Stimulated activated CD4-positive, alpha-beta T cell treated with anti-CD3 and anti-CD28 coated beads, Interleukin-12 subunit alpha, Interleukin-12 subunit beta, amount 100 ng/mL, for 4 hours (primary cell): ENCODE measurements around the gene DBR1.
"Not testable (repeated sequence)": the region's sequence is repeated elsewhere in the genome, so short reads cannot be mapped to it uniquely, and the experiment has no call there.

Source experiments
- DNase-seq: peaks from one replicate; pipeline ENCODE4 v3.0.0-alpha.2; 2020

DBR1 gene

GRCh38 chr3:138186221-138186620, 11.5 kb upstream of the DBR1 start:
- DNase-seq, result no peak

DNA sequence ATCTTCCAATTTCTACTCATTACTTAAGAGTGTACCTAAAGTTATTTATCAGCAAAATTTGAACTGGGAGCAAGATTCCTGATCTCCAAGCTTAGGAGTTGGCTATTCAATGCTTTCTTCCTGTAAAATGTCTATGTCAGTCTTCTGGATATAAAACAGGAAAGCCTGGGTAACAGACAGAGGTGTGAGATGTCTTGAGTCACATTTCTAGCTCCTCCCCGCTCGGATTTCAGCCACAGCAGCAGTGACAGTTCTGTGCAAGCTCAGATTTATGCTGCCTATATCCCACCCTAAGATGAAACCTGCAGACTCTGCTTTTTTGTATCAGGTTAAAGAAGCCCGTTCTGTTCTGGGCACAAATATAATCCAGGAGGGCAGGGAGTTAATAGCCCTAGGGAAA, 10.3 kb upstream of the DBR1 start:
- no peak for DNase-seq

DNA sequence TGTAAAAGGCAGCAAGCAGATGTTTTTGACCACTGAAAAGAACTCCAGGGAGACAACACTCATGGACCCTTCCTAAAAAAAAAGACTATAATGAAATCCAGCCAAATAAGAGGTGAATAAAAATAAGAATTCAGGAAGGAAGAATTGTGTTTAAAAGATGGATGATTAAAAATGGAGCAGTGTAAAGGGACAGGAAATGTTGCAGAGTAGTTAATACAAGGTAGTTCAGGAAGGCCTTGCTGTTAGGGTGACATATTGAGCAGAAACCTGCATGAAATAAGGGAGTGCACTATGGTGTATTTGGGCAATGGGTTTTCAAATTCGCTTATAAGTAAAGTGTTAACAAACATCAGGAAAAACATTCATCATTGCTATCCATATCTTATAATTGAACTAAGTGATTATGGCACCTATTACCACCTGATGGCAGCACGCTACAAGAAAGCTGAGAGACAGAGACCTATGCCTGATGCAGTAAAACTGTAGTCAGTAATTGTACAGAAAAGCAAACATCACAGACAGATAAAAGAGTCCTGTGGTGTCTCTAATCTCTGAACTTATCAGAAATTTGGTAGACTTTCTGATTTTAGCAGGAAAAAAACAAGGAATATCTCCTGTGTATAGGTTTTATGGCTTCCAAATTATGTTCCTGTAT, 5.8 kb upstream of the DBR1 start:
- DNase-seq, result no peak

GRCh38 chr3:138173769-138174420, 826 bp downstream of the DBR1 start:
- DNase-seq, result no peak

GRCh38 chr3:138172625-138173024, 2.1 kb downstream of the DBR1 start:
- DNase-seq, result no peak

DNA sequence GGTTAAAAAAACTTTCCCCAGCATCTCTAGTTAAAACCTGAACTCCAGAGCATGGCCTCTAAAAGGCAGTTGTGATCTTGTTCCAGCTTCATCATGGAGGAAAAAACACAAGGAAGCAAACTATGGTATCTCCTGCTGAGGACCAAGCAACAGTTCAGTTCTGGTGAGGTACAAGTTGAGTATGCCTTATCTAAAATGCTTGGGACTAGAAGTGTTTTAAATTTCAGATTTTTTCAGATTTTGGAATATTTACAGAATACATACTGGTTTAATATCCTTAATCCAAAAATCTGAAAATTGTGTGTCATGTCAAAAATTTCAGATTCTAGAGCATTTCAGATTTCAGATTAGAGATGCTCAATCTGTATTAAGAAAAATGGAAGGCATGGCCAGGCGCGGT, 9.7 kb downstream of the DBR1 start:
- no peak for DNase-seq

DNA sequence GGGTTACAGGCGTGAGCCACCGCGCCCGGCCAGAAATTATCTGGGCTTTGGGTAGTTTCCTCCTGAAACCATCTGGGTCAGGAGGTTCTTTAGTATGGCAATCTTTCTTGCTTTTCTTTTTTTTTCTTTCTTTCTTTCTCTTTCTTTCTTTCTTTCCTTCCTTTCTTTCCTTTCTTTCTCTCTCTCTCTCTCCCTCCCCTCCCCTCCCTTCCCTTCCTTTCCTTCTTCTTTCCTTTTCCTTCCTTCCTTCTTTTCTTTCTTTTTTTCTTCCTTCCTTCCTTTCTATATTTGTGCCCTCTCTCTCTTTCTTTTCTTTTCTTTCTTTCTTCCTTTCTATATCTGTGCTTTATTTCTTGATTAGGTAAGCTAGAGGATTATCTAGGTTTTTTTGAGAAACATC, 17.0 kb downstream of the DBR1 start:
- DNase-seq, result no peak

DNA sequence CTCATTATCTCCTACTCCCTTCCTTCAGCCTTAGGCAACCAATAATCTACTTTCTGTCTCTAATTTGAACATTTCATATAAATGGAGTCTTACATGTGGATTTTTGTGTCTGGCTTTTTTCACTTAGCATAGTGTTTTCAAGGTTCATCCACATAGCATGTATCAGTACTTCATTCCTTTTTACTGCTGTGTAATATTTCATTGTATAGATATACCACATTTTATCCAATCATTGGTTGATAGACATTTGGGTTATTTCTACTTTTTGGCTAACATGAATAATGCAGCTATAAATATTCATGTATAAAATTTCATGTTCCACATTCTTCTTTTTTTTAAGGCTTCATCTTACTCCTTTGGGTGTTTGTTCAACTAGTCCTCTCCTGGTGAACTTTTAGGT, 20.2 kb downstream of the DBR1 start:
- DNase-seq, result no peak

DNA sequence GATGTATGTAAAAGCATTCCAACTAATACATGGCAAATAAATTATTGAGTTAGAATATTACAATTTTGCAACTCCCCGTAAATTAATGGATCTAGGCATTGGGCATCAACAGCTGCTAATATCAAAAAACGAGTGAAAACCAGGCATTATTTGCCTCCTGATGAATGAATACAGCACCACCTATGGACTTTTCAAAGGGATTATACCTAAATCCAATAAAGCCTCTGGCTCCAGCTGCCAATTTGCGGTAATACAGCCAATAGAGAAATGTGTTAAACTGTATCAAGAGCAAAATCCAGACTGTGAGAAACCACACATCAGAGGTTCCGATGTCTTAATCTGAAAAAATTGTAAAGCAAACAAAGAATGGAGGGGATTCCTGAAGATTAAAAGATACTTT, 26.2 kb downstream of the DBR1 start:
- no peak for DNase-seq

- not testable (repeated sequence) for DNase-seq
These were observed 32.5 kb downstream of the DBR1 start for GRCh38 chr3:138142181-138142580.

DNA sequence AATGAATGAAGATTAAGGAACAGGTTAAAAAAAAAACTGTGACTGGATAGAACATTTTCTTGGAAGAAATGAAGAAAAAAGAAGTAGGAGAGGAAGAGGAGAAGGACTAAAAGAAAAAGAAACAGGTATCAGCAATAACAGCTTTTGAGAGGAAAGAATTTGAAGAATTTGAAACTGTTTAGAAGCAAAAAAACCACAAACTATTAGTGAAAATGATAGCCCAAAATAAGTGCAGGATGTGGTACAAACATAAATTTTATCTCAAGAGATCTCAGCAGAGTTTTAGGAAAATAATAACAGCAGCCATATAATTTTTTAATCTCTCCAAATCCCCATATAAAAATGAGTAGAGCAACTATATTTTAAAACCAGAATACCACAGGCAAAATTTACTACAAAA, 33.8 kb downstream of the DBR1 start:
- DNase-seq, result no peak

- no peak for DNase-seq
These were observed 35.0 kb downstream of the DBR1 start for GRCh38 chr3:138139691-138140090.

- no peak for DNase-seq
These were observed 36.9 kb downstream of the DBR1 start for GRCh38 chr3:138137861-138138260.

- no peak for DNase-seq
These were observed 38.5 kb downstream of the DBR1 start for GRCh38 chr3:138136201-138136600.

DNA sequence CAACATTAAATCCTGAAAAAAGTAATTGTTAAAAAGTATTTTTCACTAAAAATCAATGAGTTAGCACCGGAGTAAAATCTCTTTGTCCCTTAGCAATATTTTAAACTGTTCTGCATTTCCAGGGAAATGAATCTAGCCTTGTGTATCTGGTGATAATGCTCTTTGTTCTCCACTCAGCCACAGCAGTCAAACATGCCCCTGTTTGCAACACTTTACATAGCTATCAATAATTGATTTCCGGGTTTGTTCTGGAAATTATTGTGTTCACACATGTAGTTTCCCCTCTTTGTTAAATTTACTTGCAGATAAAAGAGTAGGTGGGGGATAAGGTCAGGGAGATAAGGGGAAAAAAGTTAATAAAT, 38.9 kb downstream of the DBR1 start:
- no peak for DNase-seq

DNA sequence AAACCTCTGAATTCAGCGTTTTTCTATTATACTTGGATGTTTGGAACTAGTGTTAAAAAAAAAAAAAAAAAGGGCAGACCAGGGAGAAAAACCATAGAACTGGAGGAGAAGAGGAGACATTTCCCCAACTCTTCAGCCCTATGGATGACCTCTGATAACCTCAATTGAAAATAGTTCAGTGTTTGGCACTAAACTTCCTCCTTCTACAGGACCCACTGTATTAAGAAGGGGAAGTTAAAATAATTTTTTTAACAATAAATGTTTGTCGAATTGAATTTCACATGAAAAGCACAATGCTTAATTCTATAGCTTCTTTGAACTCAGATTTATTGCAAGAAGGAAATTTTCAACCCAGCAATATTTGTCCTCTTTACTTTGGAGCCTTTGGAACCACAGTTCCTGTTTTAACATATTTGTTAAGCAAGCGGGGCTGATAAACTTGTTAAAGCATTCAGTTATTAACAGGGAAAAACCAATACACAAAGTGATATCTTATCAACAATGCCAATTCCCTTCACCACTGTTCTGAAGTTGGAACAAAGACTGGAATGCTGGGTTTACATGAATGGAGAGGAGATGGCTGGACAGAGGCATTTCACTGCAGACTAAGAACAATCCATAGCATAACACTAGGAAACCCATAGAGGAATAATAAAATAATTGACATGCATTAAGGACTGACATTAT, 39.4 kb downstream of the DBR1 start:
- no peak for DNase-seq

DNA sequence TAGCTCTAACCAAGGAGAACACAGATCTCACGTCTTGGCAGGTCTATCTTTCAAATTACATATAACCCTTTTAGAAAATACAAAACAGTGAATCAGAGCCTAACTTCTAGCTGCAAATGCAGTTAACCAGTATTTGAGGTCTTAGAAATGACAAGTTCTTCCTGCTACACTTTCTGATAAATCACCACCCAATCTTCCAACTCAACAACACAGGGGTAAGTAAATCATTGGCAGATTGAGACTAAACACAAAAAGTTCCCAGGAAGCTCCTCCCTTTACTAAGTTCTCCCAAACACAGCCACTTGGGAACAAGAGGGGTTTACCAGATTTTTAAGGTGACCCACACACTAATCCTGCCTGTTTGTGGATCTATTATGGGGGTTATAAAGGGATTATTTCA, 42.5 kb downstream of the DBR1 start, which contains the start of gene A4GNT:
Gene A4GNT (minus strand): TSS at position 152 of the 400 bp plus-strand sequence. CDS start 1,134 bp downstream, outside the sequence.
- DNase-seq, result no peak

GRCh38 chr3:138127636-138128365, 46.9 kb downstream of the DBR1 start:
- no peak for DNase-seq

DNA sequence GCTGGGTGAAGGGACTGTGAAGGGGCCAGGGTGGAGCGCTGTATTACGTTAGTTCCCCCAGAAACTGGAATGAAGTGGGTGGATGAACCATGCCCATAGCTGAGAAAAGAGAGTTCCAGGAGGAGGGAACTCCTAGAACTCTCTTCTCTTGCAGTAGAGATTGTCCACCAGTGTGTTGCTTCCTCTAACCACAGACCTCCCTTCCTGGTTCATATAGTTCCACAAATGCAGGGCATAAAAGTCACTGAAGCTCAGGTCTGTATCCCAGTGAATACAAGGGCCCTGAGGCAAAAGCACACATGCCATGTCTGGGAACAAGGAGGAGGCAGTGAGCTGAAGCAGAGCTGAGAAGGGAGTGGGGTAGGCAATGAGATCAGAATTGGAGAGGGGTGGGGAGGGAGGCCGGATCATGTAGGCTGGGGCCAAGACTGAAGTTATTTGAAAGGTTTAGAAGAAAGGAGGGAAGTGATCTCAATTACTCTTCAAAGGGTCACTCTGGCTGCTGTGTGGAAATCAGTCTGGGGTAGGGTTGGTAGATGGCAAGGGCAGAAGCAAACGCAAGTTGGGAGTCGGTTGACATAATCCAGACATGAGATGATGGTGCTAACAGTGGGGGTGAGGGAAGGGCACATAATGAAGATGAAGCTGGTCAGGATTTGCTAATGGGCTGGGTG, 49.0 kb downstream of the DBR1 start:
- DNase-seq, result no peak

DNA sequence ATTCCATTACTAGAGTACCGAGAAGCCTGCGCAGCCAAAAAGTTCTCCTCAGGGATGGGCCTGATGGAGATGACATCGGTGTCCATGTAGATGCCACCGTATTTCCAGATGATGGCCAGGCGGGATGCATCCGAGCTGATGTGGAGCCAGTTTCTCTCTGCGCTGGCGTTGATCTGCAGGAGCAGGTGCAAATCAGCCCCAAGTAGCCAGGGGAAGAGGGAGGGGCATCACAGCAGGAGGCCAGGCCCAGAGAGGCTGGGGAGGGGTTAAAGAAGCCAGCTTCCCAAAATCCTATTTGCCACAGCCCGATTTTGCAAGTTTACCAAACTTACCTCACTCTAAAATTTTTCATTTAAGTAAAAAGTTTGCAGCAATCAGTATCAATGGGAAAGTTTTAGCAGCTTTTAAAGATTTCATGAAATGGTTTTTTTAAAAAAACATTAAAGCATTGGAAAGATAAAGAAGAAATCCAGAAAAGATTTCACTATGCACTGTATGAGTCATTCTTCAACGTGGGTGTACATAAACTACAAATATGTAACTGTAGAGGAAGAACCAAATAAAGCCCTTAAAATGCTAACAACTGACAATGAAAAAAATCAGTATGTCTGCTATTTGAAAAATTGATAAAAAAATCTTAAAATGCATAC, 49.9 kb downstream of the DBR1 start:
- DNase-seq, result no peak

- DNase-seq, result no peak
These were observed 50.5 kb downstream of the DBR1 start for GRCh38 chr3:138124188-138124587.

GRCh38 chr3:138119423-138119766, 55.3 kb downstream of the DBR1 start:
- DNase-seq, result no peak
